Glutamatergic neuron (in vitro differentiated cells): ENCODE measurements around the gene HOXB9. TPM values are rescaled to one million over a fixed set of nuclear protein-coding genes. Genes with fewer than 3 reads are reported as not detected.

Experiments
- DNase-seq: peaks from one replicate; pipeline ENCODE4 v3.0.0; 2022
- H3K27ac Mint-ChIP-seq: one replicate; pipeline ENCODE4 v1.8.0; 2020; ENCODE audit warnings: mild to moderate bottlenecking, mixed read lengths, inconsistent platforms; ENCODE audit not compliant: unreplicated experiment
- H3K27me3 Mint-ChIP-seq: one replicate; pipeline ENCODE4 v1.8.0; 2020; ENCODE audit warnings: mild to moderate bottlenecking, moderate library complexity, mixed read lengths, inconsistent platforms; ENCODE audit not compliant: unreplicated experiment
- H3K36me3 Mint-ChIP-seq: one replicate; pipeline ENCODE4 v1.8.0; 2020; ENCODE audit warnings: mild to moderate bottlenecking, mixed read lengths, inconsistent platforms; ENCODE audit not compliant: unreplicated experiment
- H3K4me1 Mint-ChIP-seq: one replicate; pipeline ENCODE4 v1.8.0; 2020; ENCODE audit warnings: mild to moderate bottlenecking, low read depth, mixed read lengths, inconsistent platforms; ENCODE audit not compliant: unreplicated experiment
- H3K4me3 Mint-ChIP-seq: one replicate; pipeline ENCODE4 v1.8.0; 2020; ENCODE audit warnings: mild to moderate bottlenecking, mixed read lengths, inconsistent platforms; ENCODE audit not compliant: unreplicated experiment
- H3K9me3 Mint-ChIP-seq: one replicate; pipeline ENCODE4 v1.8.0; 2020; ENCODE audit warnings: mild to moderate bottlenecking, moderate library complexity, mixed read lengths, inconsistent platforms; ENCODE audit not compliant: unreplicated experiment
- total RNA-seq: library from RNA; stranded (reverse); fragmentation: NEBNext Ultra II Directional; extraction: Animal tissue kit (Norgen Biotek cat#: 25700); gene quantifications from one replicate; pipeline ENCODE4 v1.2.1, GENCODE V29; 2021; ENCODE audit not compliant: unreplicated experiment
- TF ChIP-seq, protein P1 (sequence below): fragments of 200-600 bp; sonication (generic); IDR thresholded peaks from one replicate; pipeline ENCODE4 v1.5.0; 2021; ENCODE audit not compliant: partially characterized antibody, unreplicated experiment

HOXB9 gene
- total RNA-seq, 1 donor from 2014 or later, result not detected

DNA sequence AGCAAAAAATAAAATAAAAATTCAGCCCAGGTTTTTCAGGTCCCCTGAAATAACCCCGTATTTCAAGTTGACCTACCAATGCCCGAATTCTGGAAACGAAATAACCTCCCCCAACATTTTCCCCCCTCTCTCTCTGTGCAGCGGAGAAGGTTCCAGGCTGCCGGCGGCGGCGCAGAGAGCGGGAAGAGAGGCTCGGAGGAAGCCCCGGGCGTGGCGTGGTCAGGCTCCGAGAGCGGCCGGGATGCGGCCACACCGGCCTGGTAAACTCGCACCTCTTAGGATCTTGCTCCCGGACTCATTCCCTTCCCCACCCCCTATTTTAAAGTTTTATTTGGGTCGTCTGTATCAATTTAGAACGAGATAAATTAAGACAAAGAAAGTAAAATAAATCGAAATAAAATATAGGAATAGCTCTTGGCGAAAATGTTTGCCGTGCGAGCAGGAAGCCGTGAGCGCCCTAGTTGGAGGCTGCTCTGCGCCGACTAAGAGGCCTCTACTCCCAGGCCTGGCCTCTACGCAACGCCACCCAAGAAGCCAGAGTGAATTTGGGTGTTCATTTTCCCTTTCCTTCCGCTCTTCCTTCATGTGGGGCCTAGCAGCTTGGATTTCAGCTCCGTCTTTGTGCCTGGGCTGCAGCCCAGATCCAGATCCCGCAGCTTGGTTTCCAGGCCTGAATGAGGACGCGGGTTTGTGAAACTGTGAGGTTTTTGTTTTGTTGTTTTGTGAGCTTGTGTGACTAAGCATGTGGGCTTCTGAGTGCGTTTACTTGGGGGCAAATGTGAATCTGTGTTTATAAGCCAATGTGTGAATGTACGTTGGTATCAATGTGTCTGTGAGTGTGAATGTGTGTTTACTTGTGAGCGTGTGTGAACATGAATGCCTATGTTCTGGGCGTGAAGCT lies 19.9 kb downstream of the HOXB9 start:
- Mint-ChIP-seq H3K9me3 (peaks cover 29% of the 10 kb centered on the region), H3K4me1 (no peaks in the 10 kb centered on the region), H3K27ac (no peak overlapping the region), H3K27me3 (peaks cover 48% of the 10 kb centered on the region), H3K4me3 (no peak overlapping the region), H3K36me3 (no peaks in the 10 kb centered on the region)
- DNase-seq, result no peak
- TF ChIP-seq, protein P1, sequence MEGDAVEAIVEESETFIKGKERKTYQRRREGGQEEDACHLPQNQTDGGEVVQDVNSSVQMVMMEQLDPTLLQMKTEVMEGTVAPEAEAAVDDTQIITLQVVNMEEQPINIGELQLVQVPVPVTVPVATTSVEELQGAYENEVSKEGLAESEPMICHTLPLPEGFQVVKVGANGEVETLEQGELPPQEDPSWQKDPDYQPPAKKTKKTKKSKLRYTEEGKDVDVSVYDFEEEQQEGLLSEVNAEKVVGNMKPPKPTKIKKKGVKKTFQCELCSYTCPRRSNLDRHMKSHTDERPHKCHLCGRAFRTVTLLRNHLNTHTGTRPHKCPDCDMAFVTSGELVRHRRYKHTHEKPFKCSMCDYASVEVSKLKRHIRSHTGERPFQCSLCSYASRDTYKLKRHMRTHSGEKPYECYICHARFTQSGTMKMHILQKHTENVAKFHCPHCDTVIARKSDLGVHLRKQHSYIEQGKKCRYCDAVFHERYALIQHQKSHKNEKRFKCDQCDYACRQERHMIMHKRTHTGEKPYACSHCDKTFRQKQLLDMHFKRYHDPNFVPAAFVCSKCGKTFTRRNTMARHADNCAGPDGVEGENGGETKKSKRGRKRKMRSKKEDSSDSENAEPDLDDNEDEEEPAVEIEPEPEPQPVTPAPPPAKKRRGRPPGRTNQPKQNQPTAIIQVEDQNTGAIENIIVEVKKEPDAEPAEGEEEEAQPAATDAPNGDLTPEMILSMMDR, result no peak

DNA sequence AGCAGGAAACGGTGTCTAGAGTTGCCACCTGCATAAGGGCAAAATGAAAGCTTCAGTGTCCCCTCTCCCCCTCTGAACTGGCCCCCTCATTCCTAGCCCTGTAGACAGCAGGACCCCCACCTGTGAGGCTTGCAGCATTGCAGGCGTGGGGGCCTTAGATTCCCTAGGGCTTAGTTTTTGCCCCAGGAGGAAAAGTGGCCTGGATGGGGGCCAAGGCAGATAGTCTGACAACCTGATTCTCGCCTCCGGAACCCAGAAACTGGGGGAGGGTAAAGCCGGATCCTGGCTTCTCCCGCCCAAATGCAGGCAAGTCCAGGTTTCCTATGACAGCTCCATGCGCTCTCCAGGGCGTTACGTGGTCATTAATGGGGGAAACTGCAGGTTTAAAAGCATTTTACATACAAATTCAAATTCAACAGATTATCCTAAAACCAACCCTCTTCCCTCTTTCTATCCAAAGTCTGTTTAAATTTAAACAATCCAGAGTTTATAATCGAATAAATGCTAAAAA lies 20.7 kb downstream of the HOXB9 start:
- no peak for DNase-seq
- Mint-ChIP-seq H3K27me3 (peaks cover 47% of the 10 kb centered on the region), H3K4me1 (no peaks in the 10 kb centered on the region), H3K36me3 (no peaks in the 10 kb centered on the region), H3K4me3 (no peak overlapping the region), H3K9me3 (peaks cover 25% of the 10 kb centered on the region), H3K27ac (no peak overlapping the region)
- TF ChIP-seq, protein P1, result no peak

DNA sequence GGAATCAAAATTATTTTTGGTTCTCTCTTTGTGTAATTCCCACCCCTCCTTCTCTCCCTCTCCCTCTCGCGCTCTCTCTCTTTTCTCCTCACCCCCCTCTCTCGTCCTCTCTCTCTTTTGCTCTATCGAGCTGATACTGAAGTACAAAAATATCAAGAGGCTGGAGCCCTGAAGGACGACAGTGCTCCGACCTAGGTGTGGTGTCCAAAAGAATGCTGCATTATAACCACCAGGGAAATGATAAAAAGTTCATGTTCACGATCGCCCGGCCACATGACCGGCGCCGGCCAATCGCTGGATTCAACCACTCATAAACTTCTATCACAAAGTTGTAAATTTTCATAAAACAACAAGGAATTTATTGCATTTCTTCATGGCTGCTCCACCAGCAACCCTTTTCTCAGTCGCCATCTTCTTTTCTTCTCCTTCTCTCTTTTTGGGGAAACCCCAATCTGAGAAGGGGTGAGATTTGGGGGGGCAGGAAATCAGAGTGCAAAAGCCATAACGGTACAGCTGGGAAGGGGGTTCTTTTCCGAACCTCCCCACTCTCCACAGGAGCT lies 21.3 kb downstream of the HOXB9 start, which contains the start of gene HOXB6:
Gene HOXB6, minus strand, starts transcription at position 217 of the 560 bp plus-strand sequence. CDS start 6,836 bp downstream, outside the sequence.
- Mint-ChIP-seq H3K4me3 (no peak within 1 kb of the TSS), H3K9me3 (peaks cover 25% of the 10 kb centered on the region), H3K27me3 (peaks cover 52% of the 10 kb centered on the region), H3K36me3 (no peaks in the 10 kb centered on the region), H3K27ac (no peak within 1 kb of the TSS), H3K4me1 (no peaks in the 10 kb centered on the region)
- TF ChIP-seq, protein P1, result no peak
- DNase-seq, result no peak

DNA sequence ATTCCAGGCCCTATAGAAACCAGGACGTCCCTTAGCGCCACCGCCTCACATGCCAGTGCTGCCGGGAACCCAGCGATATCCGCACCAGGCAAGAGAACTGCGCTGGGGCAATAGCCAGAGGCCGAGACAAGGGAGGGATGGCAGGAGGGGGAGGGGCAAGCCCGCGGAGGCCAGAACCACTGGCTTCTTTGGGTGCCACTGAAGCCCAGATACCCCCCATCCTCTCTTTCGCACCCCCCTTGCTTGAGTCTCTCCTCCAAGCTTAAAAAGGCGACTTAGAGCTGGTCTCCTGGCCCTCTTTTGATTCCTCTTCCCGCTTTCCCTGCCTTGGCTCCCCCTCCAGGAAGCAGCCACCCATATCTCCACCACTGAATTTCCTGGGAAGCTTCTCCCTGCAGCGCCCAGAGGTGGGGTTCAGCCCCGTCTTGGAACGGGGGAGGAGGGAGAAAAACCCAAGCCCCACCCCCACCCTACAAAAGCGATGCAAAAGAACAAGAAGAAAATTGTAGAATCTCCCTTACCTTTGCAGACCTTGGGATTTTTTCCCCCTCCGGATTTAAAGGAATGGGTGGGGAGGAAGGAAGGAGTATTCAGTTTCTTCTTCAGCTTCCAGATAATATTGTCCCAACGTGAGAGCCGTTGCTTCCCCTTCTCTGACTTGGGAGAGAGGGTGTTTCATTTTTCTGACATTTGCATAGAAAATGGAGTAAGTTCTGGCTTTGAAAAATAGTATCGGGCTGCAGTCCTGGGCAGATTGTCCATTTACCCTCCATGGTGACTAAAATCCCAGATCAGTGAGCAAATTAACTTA lies 22.0 kb downstream of the HOXB9 start:
- H3K4me3 Mint-ChIP-seq, result no peak overlapping the region
- peaks cover 25% of the 10 kb centered on the region for H3K9me3 Mint-ChIP-seq
- TF ChIP-seq, protein P1, result no peak
- H3K36me3 Mint-ChIP-seq, result no peaks in the 10 kb centered on the region
- no peaks in the 10 kb centered on the region for H3K4me1 Mint-ChIP-seq
- H3K27me3 Mint-ChIP-seq, result peaks cover 55% of the 10 kb centered on the region
- H3K27ac Mint-ChIP-seq, result no peak overlapping the region
- no peak for DNase-seq
